ENCODE measurements around the gene MAPK1. TPM values are rescaled to one million over a fixed set of nuclear protein-coding genes. Genes with fewer than 3 reads are reported as not detected.
A peak's percentile ranks its signal among the peaks of the same experiment; 100 is the strongest.

Gene MAPK1
- total RNA-seq, 2 donors from 2014 or later: 168 to 176 TPM

- DNase-seq (ENCODE audit: low spot score) (no peak), ATAC-seq (peak in 1 of 2 donors; percentile 28)
- Mint-ChIP-seq H3K27me3 (no peaks in the 10 kb centered on the region), H3K36me3 (peaks cover 19% of the 10 kb centered on the region), H3K9me3 (no peaks in the 10 kb centered on the region), H3K4me1 (ENCODE audit: low read depth in 2 of 2) (peaks cover 33 to 40% of the 10 kb centered on the region in 2 donors), H3K27ac (peak overlapping the region; percentile 93 to 95), H3K4me3 (peak overlapping the region; percentile 96)
Observed at GRCh38 chr22:21866833-21867527, 465 bp downstream of the MAPK1 start.

- no peak for ATAC-seq
- Mint-ChIP-seq H3K4me1 (ENCODE audit: low read depth in 2 of 2) (peaks cover 50 to 58% of the 10 kb centered on the region in 2 donors), H3K27ac (peak overlapping the region in 1 of 2 donors; percentile 43), H3K27me3 (no peaks in the 10 kb centered on the region), H3K4me3 (peak overlapping the region; percentile 96), H3K36me3 (peaks cover 19% of the 10 kb centered on the region), H3K9me3 (no peaks in the 10 kb centered on the region)
- no peak for DNase-seq (ENCODE audit: low spot score)
Observed at GRCh38 chr22:21865041-21865440, 2.4 kb downstream of the MAPK1 start.

- no peaks in the 10 kb centered on the region for H3K27me3 Mint-ChIP-seq
- H3K4me1 Mint-ChIP-seq (ENCODE audit: low read depth in 2 of 2): peaks cover 62 to 66% of the 10 kb centered on the region in 2 donors
- peaks cover 13% of the 10 kb centered on the region for H3K36me3 Mint-ChIP-seq
- H3K27ac Mint-ChIP-seq: peak overlapping the region; percentile 77 to 84
- DNase-seq (ENCODE audit: low spot score): no peak
- no peak for ATAC-seq
- peak overlapping the region; percentile 72 for H3K4me3 Mint-ChIP-seq
- no peaks in the 10 kb centered on the region for H3K9me3 Mint-ChIP-seq
Observed at GRCh38 chr22:21862386-21863245, 4.8 kb downstream of the MAPK1 start.

GRCh38 chr22:21861851-21862250 lies 5.6 kb downstream of the MAPK1 start:
- no peaks in the 10 kb centered on the region for H3K9me3 Mint-ChIP-seq
- H3K27ac Mint-ChIP-seq: peak overlapping the region; percentile 77 to 84
- H3K4me3 Mint-ChIP-seq: peak overlapping the region; percentile 70
- H3K27me3 Mint-ChIP-seq: no peaks in the 10 kb centered on the region
- H3K36me3 Mint-ChIP-seq: peaks cover 13% of the 10 kb centered on the region
- no peak for DNase-seq (ENCODE audit: low spot score)
- peaks cover 68 to 74% of the 10 kb centered on the region in 2 donors for H3K4me1 Mint-ChIP-seq (ENCODE audit: low read depth in 2 of 2)
- peak; percentile 62 to 78 for ATAC-seq

- DNase-seq (ENCODE audit: low spot score) (no peak), ATAC-seq (no peak)
- peak overlapping the region; percentile 70 for H3K4me3 Mint-ChIP-seq
- H3K36me3 Mint-ChIP-seq: peaks cover 9% of the 10 kb centered on the region
- peak overlapping the region; percentile 77 to 84 for H3K27ac Mint-ChIP-seq
- H3K9me3 Mint-ChIP-seq: no peaks in the 10 kb centered on the region
- peaks cover 73 to 79% of the 10 kb centered on the region in 2 donors for H3K4me1 Mint-ChIP-seq (ENCODE audit: low read depth in 2 of 2)
- H3K27me3 Mint-ChIP-seq: no peaks in the 10 kb centered on the region
Observed at GRCh38 chr22:21861264-21861848, 6.1 kb downstream of the MAPK1 start.

- Mint-ChIP-seq H3K4me1 (ENCODE audit: low read depth in 2 of 2) (peaks cover 81 to 87% of the 10 kb centered on the region in 2 donors), H3K9me3 (no peaks in the 10 kb centered on the region), H3K27me3 (no peaks in the 10 kb centered on the region), H3K36me3 (peaks cover 6% of the 10 kb centered on the region), H3K4me3 (peak overlapping the region; percentile 59), H3K27ac (peak overlapping the region; percentile 77 to 84)
- DNase-seq (ENCODE audit: low spot score): no peak
- no peak for ATAC-seq
Observed at GRCh38 chr22:21860491-21861039, 6.9 kb downstream of the MAPK1 start.

GRCh38 chr22:21858025-21858764 lies 9.2 kb downstream of the MAPK1 start:
- H3K36me3 Mint-ChIP-seq: no peaks in the 10 kb centered on the region
- peak in 1 of 2 donors; percentile 71 for ATAC-seq
- H3K9me3 Mint-ChIP-seq: no peaks in the 10 kb centered on the region
- peak overlapping the region; percentile 48 to 77 for H3K27ac Mint-ChIP-seq
- H3K4me3 Mint-ChIP-seq: peak overlapping the region; percentile 66
- no peak for DNase-seq (ENCODE audit: low spot score)
- H3K27me3 Mint-ChIP-seq: no peaks in the 10 kb centered on the region
- H3K4me1 Mint-ChIP-seq (ENCODE audit: low read depth in 2 of 2): peaks cover 76 to 82% of the 10 kb centered on the region in 2 donors

GRCh38 chr22:21857481-21857914 lies 9.9 kb downstream of the MAPK1 start:
- ATAC-seq (peak; percentile 50 to 70), DNase-seq (ENCODE audit: low spot score) (no peak)
- Mint-ChIP-seq H3K4me1 (ENCODE audit: low read depth in 2 of 2) (peaks cover 75 to 80% of the 10 kb centered on the region in 2 donors), H3K36me3 (no peaks in the 10 kb centered on the region), H3K9me3 (no peaks in the 10 kb centered on the region), H3K27me3 (no peaks in the 10 kb centered on the region), H3K4me3 (peak overlapping the region; percentile 66), H3K27ac (peak overlapping the region; percentile 48 to 77)

GRCh38 chr22:21856868-21857267 lies 10.6 kb downstream of the MAPK1 start:
- no peaks in the 10 kb centered on the region for H3K36me3 Mint-ChIP-seq

GRCh38 chr22:21856197-21856596 lies 11.2 kb downstream of the MAPK1 start:
- Mint-ChIP-seq H3K27me3 (no peaks in the 10 kb centered on the region), H3K9me3 (no peaks in the 10 kb centered on the region), H3K4me3 (peak overlapping the region; percentile 30), H3K27ac (peak overlapping the region; percentile 11 to 79), H3K4me1 (ENCODE audit: low read depth in 2 of 2) (peaks cover 74 to 79% of the 10 kb centered on the region in 2 donors), H3K36me3 (no peaks in the 10 kb centered on the region)
- ATAC-seq (no peak), DNase-seq (ENCODE audit: low spot score) (no peak)

More at GRCh38 chr22:21856868-21857267, 10.6 kb downstream of the MAPK1 start:
- H3K27me3 Mint-ChIP-seq: no peaks in the 10 kb centered on the region
- H3K9me3 Mint-ChIP-seq: no peaks in the 10 kb centered on the region
- H3K4me3 Mint-ChIP-seq: peak overlapping the region; percentile 66
- DNase-seq (ENCODE audit: low spot score) (no peak), ATAC-seq (no peak)
- H3K4me1 Mint-ChIP-seq (ENCODE audit: low read depth in 2 of 2): peaks cover 78 to 82% of the 10 kb centered on the region in 2 donors
- H3K27ac Mint-ChIP-seq: peak overlapping the region; percentile 48 to 77

- Mint-ChIP-seq H3K27ac (peak overlapping the region; percentile 11 to 79), H3K4me1 (ENCODE audit: low read depth in 2 of 2) (peaks cover 70 to 75% of the 10 kb centered on the region in 2 donors), H3K27me3 (no peaks in the 10 kb centered on the region), H3K9me3 (no peaks in the 10 kb centered on the region), H3K36me3 (no peaks in the 10 kb centered on the region), H3K4me3 (peak overlapping the region; percentile 30)
- ATAC-seq (no peak), DNase-seq (ENCODE audit: low spot score) (no peak)
Observed at GRCh38 chr22:21855676-21856075, 11.8 kb downstream of the MAPK1 start.

GRCh38 chr22:21850660-21851059 lies 16.8 kb downstream of the MAPK1 start:
- no peak for DNase-seq (ENCODE audit: low spot score)
- Mint-ChIP-seq H3K36me3 (no peaks in the 10 kb centered on the region), H3K27me3 (no peaks in the 10 kb centered on the region), H3K4me3 (no peak overlapping the region), H3K9me3 (no peaks in the 10 kb centered on the region), H3K4me1 (ENCODE audit: low read depth in 2 of 2) (peaks cover 60 to 62% of the 10 kb centered on the region in 2 donors), H3K27ac (no peak overlapping the region)
- ATAC-seq: no peak

- DNase-seq (ENCODE audit: low spot score) (no peak), ATAC-seq (no peak)
- no peak overlapping the region for H3K4me3 Mint-ChIP-seq
- H3K27ac Mint-ChIP-seq: peak overlapping the region in 1 of 2 donors; percentile 54
- H3K27me3 Mint-ChIP-seq: no peaks in the 10 kb centered on the region
- no peaks in the 10 kb centered on the region for H3K36me3 Mint-ChIP-seq
- H3K4me1 Mint-ChIP-seq (ENCODE audit: low read depth in 2 of 2): peaks cover 60 to 61% of the 10 kb centered on the region in 2 donors
- no peaks in the 10 kb centered on the region for H3K9me3 Mint-ChIP-seq
Observed at GRCh38 chr22:21849489-21849888, 18.0 kb downstream of the MAPK1 start.

Data from natural killer cell treated with Interleukin-12 subunit alpha and Interleukin-12 subunit beta and Interleukin-15 and Interleukin-18, amount 100 ng/mL, for 72 hours (primary cell).